Tibial nerve (tissue), 3 donors: ENCODE results near the gene HMCN1.

Experiments
- CTCF ChIP-seq, 5 experiments: fragments of 200-600 bp in 3 of 5; fragments of 450-650 bp in 2 of 5; sonication (generic) in 3 of 5; IDR thresholded peaks; one replicate each; pipeline ENCODE4 v1.5.1; 2016 to 2019; ENCODE audit warnings: antibody characterized with exemption in 5 of 5, mild to moderate bottlenecking in 3 of 5, moderate library complexity in 2 of 5
- POLR2A ChIP-seq, 2 donors: fragments of 450-650 bp; IDR thresholded peaks; one replicate each; pipeline ENCODE4 v1.6.1; 2017; ENCODE audit warnings: antibody characterized with exemption in 2 of 2, mild to moderate bottlenecking in 2 of 2, moderate library complexity in 2 of 2

- no peak for TF ChIP-seq CTCF (IDR thresholded peaks at IDR 0.05)
- no peak for TF ChIP-seq POLR2A (IDR thresholded peaks at IDR 0.05)
Measured at GRCh38 chr1:186225096-186225495, 490.9 kb downstream of the HMCN1 start.
